Activated T-helper 1 cell treated with anti-CD3 and anti-CD28 coated beads, Interleukin-12 subunit alpha, Interleukin-12 subunit beta, Interleukin-2, Interleukin-4 antibody, amounts not matched to agents 30 ng/mL and 10 ng/mL and 1 ng/mL, durations not matched to agents 14 hours and 24 hours and 36 hours (primary cell): ENCODE results near the gene EYS. TPM values are rescaled to one million over a fixed set of nuclear protein-coding genes. Genes with fewer than 3 reads are reported as not detected.

Experiments used
- DNase-seq: peaks from one replicate; pipeline ENCODE4 v3.0.0; 2021; ENCODE audit warnings: low spot score
- H3K27ac Mint-ChIP-seq: one replicate; pipeline ENCODE4 v1.8.0; 2021; ENCODE audit warnings: mild to moderate bottlenecking, mixed read lengths
- H3K27me3 Mint-ChIP-seq: one replicate; pipeline ENCODE4 v1.8.0; 2022; ENCODE audit warnings: mild to moderate bottlenecking, moderate library complexity, mixed read lengths; ENCODE audit not compliant: insufficient read depth
- H3K36me3 Mint-ChIP-seq: one replicate; pipeline ENCODE4 v1.8.0; 2021; ENCODE audit warnings: low read depth, mixed read lengths
- H3K4me1 Mint-ChIP-seq: one replicate; pipeline ENCODE4 v1.8.0; 2021; ENCODE audit warnings: low read depth, mixed read lengths
- H3K4me3 Mint-ChIP-seq: one replicate; pipeline ENCODE4 v1.8.0; 2021; ENCODE audit warnings: mild to moderate bottlenecking, moderate library complexity, mixed read lengths
- H3K9me3 Mint-ChIP-seq: one replicate; pipeline ENCODE4 v1.8.0; 2021; ENCODE audit warnings: mixed read lengths
- intact Hi-C: fragments of 100-400 bp; cut with micrococcal nuclease; formaldehyde crosslinking; loops from one replicate; pipeline ENCODE4 v1.15.1; 2024
- total RNA-seq: library from RNA; stranded (reverse); gene quantifications from 2 replicates; pipeline ENCODE4 v1.2.3, GENCODE V29; 2022

EYS gene
- total RNA-seq = not detected in 2 replicates

DNA sequence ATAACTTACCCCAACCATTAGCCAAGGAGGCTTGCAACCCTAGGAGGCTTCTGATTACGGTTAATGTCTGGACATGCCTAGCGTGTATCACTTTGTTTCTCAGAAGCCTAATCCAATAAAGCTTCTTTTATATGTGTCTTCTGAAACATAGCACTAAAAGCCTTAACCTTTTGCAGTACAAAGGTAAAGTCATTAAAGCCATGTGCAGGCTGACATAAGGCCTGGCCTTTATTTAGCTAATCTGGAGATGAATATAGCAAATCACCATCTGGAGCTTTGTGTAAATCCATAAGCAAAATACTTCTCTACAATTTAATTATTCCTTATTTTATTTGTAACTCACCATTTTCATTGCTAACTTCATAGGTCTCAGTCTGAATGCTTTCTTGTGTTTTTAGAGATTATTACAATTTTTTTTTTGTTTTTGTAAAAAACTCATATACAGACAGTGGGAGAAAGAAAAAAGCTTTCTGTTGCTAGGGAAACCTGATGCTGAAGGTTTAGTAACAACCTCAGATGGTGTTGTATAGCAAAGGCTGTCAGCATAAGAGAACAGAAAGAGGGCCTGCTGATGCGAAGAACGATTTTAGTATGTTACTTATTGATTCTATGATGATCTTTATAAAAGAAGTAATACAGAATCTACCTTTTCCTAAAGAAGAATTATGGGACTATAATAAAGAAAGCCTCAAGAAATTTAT, at the start of gene EYS:
Gene EYS, minus strand, starts transcription at position 101 of the 701 bp plus-strand sequence. CDS start 211,816 bp downstream, outside the sequence.
- intact Hi-C loops = no loop called here
- no peaks in the 10 kb centered on the region for H3K9me3 Mint-ChIP-seq
- H3K27ac Mint-ChIP-seq = no peak within 1 kb of the TSS
- no peaks in the 10 kb centered on the region for H3K36me3 Mint-ChIP-seq
- DNase-seq = no peak
- H3K27me3 Mint-ChIP-seq = no peaks in the 10 kb centered on the region
- H3K4me1 Mint-ChIP-seq = no peaks in the 10 kb centered on the region
- H3K4me3 Mint-ChIP-seq = no peak within 1 kb of the TSS

DNA sequence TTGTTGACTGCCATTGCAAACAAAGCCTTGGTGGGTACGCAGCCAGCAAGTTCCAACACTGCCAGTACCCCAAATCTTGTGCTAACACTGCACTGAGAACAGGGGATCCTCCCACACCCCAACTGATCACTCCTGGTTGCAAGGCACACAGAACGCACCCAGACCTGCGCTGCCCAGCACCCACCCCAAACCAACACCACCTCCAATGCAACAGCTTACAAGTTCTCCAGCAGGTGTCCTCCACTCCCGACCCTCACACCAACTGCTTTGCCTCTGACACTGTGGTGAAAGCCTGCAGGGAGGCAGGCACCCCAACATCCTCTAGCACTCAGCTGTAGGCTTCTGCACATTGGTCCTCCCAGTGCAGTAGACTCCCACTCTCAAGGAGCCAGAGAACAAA, 39.3 kb upstream of the EYS start:
- H3K27me3 Mint-ChIP-seq = no peaks in the 10 kb centered on the region
- intact Hi-C loops = no loop called here
- H3K36me3 Mint-ChIP-seq = no peaks in the 10 kb centered on the region
- no peak for DNase-seq
- no peak overlapping the region for H3K27ac Mint-ChIP-seq
- no peak overlapping the region for H3K4me3 Mint-ChIP-seq
- H3K4me1 Mint-ChIP-seq = no peaks in the 10 kb centered on the region
- H3K9me3 Mint-ChIP-seq = peaks cover 30% of the 10 kb centered on the region

- H3K4me1 Mint-ChIP-seq = no peaks in the 10 kb centered on the region
These were observed 38.6 kb upstream of the EYS start for GRCh38 chr6:65745614-65746013.

DNA sequence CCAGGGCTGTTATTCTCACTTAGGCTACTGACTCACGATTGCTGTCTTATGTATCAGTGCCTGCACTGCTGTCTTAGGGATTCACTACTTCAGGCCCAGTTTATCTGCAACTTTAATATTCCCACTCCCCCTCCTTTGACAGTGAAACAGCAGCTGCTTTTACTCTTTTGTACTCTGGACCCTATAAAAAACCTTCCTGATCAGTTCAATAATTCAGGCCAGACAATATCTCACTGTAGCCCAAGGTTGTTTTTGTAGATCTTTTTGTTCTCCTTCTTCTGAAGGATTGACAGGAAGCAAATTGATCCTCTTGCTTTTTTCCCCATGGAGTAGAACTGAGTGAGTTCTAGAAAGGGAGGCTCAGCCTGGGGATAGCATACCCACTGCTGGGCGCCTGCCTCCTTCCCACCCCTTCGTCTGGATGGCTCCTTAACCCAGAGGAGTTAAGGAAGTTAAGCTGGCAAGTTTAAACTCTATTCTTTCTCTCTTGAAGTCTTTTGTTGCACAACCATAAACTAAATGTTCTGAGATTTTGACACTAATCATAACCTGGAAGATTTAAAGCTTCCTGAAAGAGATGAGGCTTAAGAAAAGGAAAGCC, 22.0 kb upstream of the EYS start:
- intact Hi-C loops = no loop called here
- Mint-ChIP-seq H3K27me3 (no peaks in the 10 kb centered on the region), H3K4me3 (no peak overlapping the region), H3K27ac (no peak overlapping the region), H3K36me3 (no peaks in the 10 kb centered on the region), H3K4me1 (no peaks in the 10 kb centered on the region), H3K9me3 (peaks cover 21% of the 10 kb centered on the region)
- no peak for DNase-seq

More at GRCh38 chr6:65745614-65746013, 38.6 kb upstream of the EYS start:
- intact Hi-C loops = no loop called here
- Mint-ChIP-seq H3K9me3 (peaks cover 24% of the 10 kb centered on the region), H3K4me3 (no peak overlapping the region), H3K27me3 (no peaks in the 10 kb centered on the region), H3K27ac (no peak overlapping the region), H3K36me3 (no peaks in the 10 kb centered on the region)
- DNase-seq = no peak

DNA sequence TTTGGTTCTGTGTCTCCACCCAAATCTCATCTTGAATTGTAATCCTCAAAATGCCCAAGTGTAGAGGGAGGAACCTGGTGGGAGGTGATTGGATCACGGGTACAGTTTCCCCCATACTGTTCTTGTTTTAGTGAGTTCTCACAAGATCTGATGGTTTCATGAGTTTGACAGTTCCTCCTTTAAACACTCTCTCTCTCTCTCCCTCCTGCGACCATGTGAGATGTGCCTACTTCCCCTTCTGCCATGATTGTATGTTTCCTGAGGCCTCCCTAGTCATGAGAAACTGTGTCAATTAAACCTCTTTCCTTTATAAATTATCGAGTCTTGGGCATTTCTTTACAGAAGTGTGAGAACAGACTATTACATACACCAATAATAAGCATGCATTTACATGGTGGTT, 12.1 kb upstream of the EYS start:
- H3K27ac Mint-ChIP-seq = no peak overlapping the region
- intact Hi-C loops = no loop called here
- DNase-seq = no peak
- H3K36me3 Mint-ChIP-seq = no peaks in the 10 kb centered on the region
- no peaks in the 10 kb centered on the region for H3K27me3 Mint-ChIP-seq
- no peaks in the 10 kb centered on the region for H3K4me1 Mint-ChIP-seq
- no peak overlapping the region for H3K4me3 Mint-ChIP-seq
- no peaks in the 10 kb centered on the region for H3K9me3 Mint-ChIP-seq

GRCh38 chr6:65711531-65711930, 4.5 kb upstream of the EYS start:
- H3K36me3 Mint-ChIP-seq = no peaks in the 10 kb centered on the region
- intact Hi-C loops = no loop called here
- no peak overlapping the region for H3K27ac Mint-ChIP-seq
- H3K4me3 Mint-ChIP-seq = no peak overlapping the region
- DNase-seq = no peak
- H3K4me1 Mint-ChIP-seq = no peaks in the 10 kb centered on the region
- H3K9me3 Mint-ChIP-seq = no peaks in the 10 kb centered on the region
- no peaks in the 10 kb centered on the region for H3K27me3 Mint-ChIP-seq

DNA sequence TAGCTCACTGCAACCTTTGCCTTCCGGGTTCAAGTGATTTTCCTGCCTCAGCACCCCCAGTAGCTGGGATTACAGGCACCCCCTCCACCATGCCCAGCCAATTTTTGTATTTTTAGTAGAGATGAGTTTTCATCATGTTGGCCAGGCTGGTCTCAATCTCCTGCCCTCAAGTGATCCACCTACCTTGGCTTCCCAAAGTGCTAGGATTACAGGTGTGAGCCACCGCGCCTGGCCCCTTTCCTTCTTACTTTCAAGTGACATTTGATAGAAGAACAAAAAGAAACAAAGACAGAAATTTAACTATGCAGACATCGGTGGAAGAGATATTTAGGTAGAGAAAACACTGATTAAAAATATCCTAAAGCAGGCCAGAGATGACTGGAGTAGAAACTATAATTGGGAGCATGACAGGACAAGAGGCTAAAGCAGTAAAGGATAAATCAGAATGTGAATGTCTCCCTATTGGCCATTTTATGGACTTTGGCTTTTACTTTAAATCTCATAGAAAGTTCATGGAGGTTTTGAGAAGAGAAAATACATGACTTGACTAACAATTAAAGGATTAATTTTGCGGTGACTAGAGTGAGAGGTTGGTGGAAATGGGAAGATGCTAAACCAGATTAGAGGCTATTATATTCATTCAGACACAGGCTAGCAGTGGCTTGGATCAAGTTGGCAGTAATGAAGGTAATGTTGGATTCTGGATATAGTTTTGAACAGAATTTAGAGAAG, 2.2 kb upstream of the EYS start:
- Mint-ChIP-seq H3K36me3 (no peaks in the 10 kb centered on the region), H3K27ac (no peak overlapping the region), H3K27me3 (no peaks in the 10 kb centered on the region), H3K9me3 (no peaks in the 10 kb centered on the region), H3K4me1 (no peaks in the 10 kb centered on the region), H3K4me3 (no peak overlapping the region)
- no peak for DNase-seq
- intact Hi-C loops = no loop called here

GRCh38 chr6:65708162-65708561, 1.1 kb upstream of the EYS start:
- Mint-ChIP-seq H3K4me3 (no peak overlapping the region), H3K27ac (no peak overlapping the region), H3K9me3 (no peaks in the 10 kb centered on the region), H3K36me3 (no peaks in the 10 kb centered on the region), H3K27me3 (no peaks in the 10 kb centered on the region), H3K4me1 (no peaks in the 10 kb centered on the region)
- intact Hi-C loops = no loop called here
- DNase-seq = no peak

DNA sequence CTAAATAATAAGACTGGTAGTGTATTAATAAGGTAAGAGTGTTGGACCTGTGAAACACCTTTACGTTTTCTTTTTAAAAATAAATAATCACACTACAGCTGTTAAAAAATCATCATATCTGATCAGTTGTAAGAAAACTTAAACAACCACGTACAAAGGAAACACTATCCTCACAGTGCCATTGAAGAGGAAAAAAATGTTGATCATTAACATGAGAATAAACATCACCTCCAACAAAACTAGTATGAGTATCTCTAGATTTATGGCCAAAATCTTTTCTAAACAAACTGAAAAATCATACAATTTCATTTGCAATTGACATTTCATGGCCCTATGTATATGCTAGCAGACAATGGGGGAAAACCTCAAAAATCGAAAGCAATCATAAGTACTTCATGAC, 590 bp downstream of the EYS start:
- DNase-seq = no peak
- no peaks in the 10 kb centered on the region for H3K4me1 Mint-ChIP-seq
- no peaks in the 10 kb centered on the region for H3K9me3 Mint-ChIP-seq
- no peak overlapping the region for H3K4me3 Mint-ChIP-seq
- no peak overlapping the region for H3K27ac Mint-ChIP-seq
- H3K36me3 Mint-ChIP-seq = no peaks in the 10 kb centered on the region
- intact Hi-C loops = no loop called here
- no peaks in the 10 kb centered on the region for H3K27me3 Mint-ChIP-seq

- no peak overlapping the region for H3K4me3 Mint-ChIP-seq
- H3K27ac Mint-ChIP-seq = no peak overlapping the region
- H3K9me3 Mint-ChIP-seq = peaks cover 5% of the 10 kb centered on the region
- H3K27me3 Mint-ChIP-seq = no peaks in the 10 kb centered on the region
- intact Hi-C loops = no loop called here
- no peak for DNase-seq
- H3K36me3 Mint-ChIP-seq = no peaks in the 10 kb centered on the region
- H3K4me1 Mint-ChIP-seq = no peaks in the 10 kb centered on the region
These were observed 5.7 kb downstream of the EYS start for GRCh38 chr6:65701325-65701724.

DNA sequence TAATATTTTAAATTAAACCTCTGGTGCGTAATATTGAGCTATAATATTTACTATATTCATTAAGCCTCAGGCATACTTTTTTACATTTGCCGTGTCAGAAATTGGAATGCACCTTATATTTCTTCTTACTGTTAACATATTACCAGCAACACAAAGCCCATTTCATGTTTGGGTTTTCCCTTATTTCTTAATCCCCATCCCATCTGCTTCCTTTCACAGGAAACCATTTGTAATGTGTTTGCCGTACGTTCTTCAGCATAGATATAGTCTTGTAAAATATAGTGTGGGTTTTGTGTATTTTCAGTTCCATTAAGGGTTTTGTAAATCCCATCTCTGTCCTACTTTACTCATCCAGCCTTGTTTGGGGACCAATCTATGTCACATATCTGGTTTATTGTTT, 6.5 kb downstream of the EYS start:
- Mint-ChIP-seq H3K27ac (no peak overlapping the region), H3K4me3 (no peak overlapping the region), H3K36me3 (no peaks in the 10 kb centered on the region), H3K27me3 (no peaks in the 10 kb centered on the region), H3K4me1 (no peaks in the 10 kb centered on the region), H3K9me3 (peaks cover 5% of the 10 kb centered on the region)
- intact Hi-C loops = no loop called here
- DNase-seq = no peak

DNA sequence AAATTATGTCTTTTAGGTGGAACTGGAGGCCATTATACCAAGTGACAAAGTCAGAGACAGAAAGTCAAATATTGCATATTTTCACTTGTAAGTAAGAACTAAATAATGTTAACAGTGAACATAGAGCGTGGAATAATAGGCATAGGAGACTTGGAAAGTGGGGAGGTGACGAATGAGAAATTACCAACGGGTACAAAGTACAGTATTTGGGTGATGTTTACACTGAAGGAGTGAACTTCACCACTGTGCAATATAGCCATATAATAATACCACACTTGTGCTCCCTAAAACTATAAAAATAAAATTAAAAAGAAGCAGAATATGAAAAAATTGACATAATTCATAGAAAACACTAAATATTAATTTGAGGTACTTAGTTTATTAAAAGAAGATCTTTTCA, 14.9 kb downstream of the EYS start:
- H3K4me3 Mint-ChIP-seq = no peak overlapping the region
- intact Hi-C loops = no loop called here
- no peaks in the 10 kb centered on the region for H3K27me3 Mint-ChIP-seq
- H3K4me1 Mint-ChIP-seq = no peaks in the 10 kb centered on the region
- no peaks in the 10 kb centered on the region for H3K9me3 Mint-ChIP-seq
- H3K27ac Mint-ChIP-seq = no peak overlapping the region
- no peak for DNase-seq
- H3K36me3 Mint-ChIP-seq = no peaks in the 10 kb centered on the region

GRCh38 chr6:65680232-65680631, 26.8 kb downstream of the EYS start:
- Mint-ChIP-seq H3K27ac (no peak overlapping the region), H3K36me3 (no peaks in the 10 kb centered on the region), H3K4me3 (no peak overlapping the region)

More at GRCh38 chr6:65680232-65680631, 26.8 kb downstream of the EYS start:
- Mint-ChIP-seq H3K27me3 (no peaks in the 10 kb centered on the region), H3K4me1 (no peaks in the 10 kb centered on the region), H3K9me3 (no peaks in the 10 kb centered on the region)
- intact Hi-C loops = no loop called here
- DNase-seq = no peak
